H1 (cell line): ENCODE results near the gene WDR11. TPM values are rescaled to one million over a fixed set of nuclear protein-coding genes. Genes with fewer than 3 reads are reported as not detected.

ENCODE experiments used
- CTCF ChIA-PET: fragments of 300-600 bp; sonication (Branson Sonifier 250); formaldehyde crosslinking; loops from one replicate; lab custom pipeline; 2021; ENCODE audit not compliant: partially characterized antibody; lab: Charles Lee
- POLR2A ChIA-PET: fragments of 300-600 bp; sonication (Branson Sonifier 250); formaldehyde crosslinking; loops from one replicate; lab custom pipeline; 2021; ENCODE audit warnings: inconsistent platforms; ENCODE audit not compliant: partially characterized antibody; lab: Charles Lee
- DNase-seq, 2 experiments: peaks; one replicate each; pipeline versions ENCODE4 v3.0.0 to v3.0.0-alpha.2; 2010 to 2022; ENCODE audit warnings: low spot score in 2 of 2, low read depth in 1 of 2, mixed read lengths in 1 of 2
- FAIRE-seq: peaks from 2 replicates; lab custom pipeline; 2011; peaks lifted over from hg19 to GRCh38; lab: Jason Lieb, UNC
- H2AFZ ChIP-seq: 2 replicates; pipeline ENCODE4 v1.8.1; 2012; ENCODE audit warnings: low read length, inconsistent platforms
- H2AK5ac ChIP-seq: 2 replicates; pipeline ENCODE4 v1.6.1; 2013; ENCODE audit warnings: low read depth, low read length
- H2BK120ac ChIP-seq: replicated peaks from 2 replicates; pipeline ENCODE3; 2013; ENCODE audit warnings: low read depth, low read length, inconsistent platforms
- H2BK12ac ChIP-seq: 2 replicates; pipeline ENCODE4 v1.6.1; 2013; ENCODE audit warnings: low read depth, low read length
- H2BK15ac ChIP-seq: 2 replicates; pipeline ENCODE4 v1.6.1; 2013; ENCODE audit warnings: low read length
- H2BK20ac ChIP-seq: 2 replicates; pipeline ENCODE4 v1.6.1; 2013; ENCODE audit warnings: low read length
- H2BK5ac ChIP-seq: 2 replicates; pipeline ENCODE4 v1.6.1; 2013; ENCODE audit warnings: low read depth, low read length
- H3K14ac ChIP-seq: 2 replicates; pipeline ENCODE4 v1.6.1; 2013; ENCODE audit warnings: inconsistent platforms; ENCODE audit not compliant: insufficient read length
- H3K18ac ChIP-seq: 2 replicates; pipeline ENCODE4 v1.6.1; 2013; ENCODE audit warnings: low read length; ENCODE audit errors: extremely low read depth
- H3K23ac ChIP-seq: 2 replicates; pipeline ENCODE4 v1.6.1; 2013; ENCODE audit warnings: inconsistent platforms; ENCODE audit not compliant: insufficient read length
- H3K23me2 ChIP-seq: 2 replicates; pipeline ENCODE4 v1.6.1; 2013; ENCODE audit warnings: low read depth, low read length
- H3K27ac ChIP-seq: 2 replicates; pipeline ENCODE4 v1.6.1; 2011; ENCODE audit warnings: low read depth, low read length, inconsistent platforms
- H3K27me3 ChIP-seq, 4 experiments: replicated peaks in 1 of 4; 1 replicate in 1 of 4; 2 replicates in 3 of 4; pipeline versions ENCODE4 v1.6.1 to v1.8.1; 2011 to 2013; ENCODE audit warnings: low read length in 3 of 4, mild to moderate bottlenecking in 3 of 4, inconsistent platforms in 2 of 4, mixed read lengths in 2 of 4, moderate library complexity in 1 of 4; ENCODE audit not compliant: control insufficient read depth in 3 of 4, insufficient read depth in 3 of 4; ENCODE audit errors: extremely low read depth in 1 of 4
- H3K36me3 ChIP-seq, 4 experiments: 2 replicates each; pipeline versions ENCODE4 v1.6.1 to v1.8.1; 2011 to 2013; ENCODE audit warnings: mild to moderate bottlenecking in 4 of 4, low read length in 3 of 4, moderate library complexity in 2 of 4, control low read depth in 1 of 4, inconsistent platforms in 1 of 4; ENCODE audit not compliant: insufficient read depth in 4 of 4, control insufficient read depth in 2 of 4
- H3K4ac ChIP-seq: replicated peaks from 2 replicates; pipeline ENCODE3; 2013; ENCODE audit warnings: low read length, low read depth, mixed read lengths, inconsistent platforms; ENCODE audit not compliant: insufficient read length
- H3K4me1 ChIP-seq, 4 experiments: replicated peaks in 1 of 4; 1 replicate in 1 of 4; 2 replicates in 3 of 4; pipeline versions ENCODE4 v1.6.1 to v1.8.1; 2011 to 2013; ENCODE audit warnings: low read length in 3 of 4, inconsistent platforms in 2 of 4, mixed read lengths in 1 of 4; ENCODE audit not compliant: insufficient read depth in 4 of 4, control insufficient read depth in 3 of 4
- H3K4me2 ChIP-seq, 2 experiments: 2 replicates each; pipeline versions ENCODE4 v1.6.1 to v1.8.1; 2011 to 2013; ENCODE audit warnings: low read depth in 2 of 2, low read length in 2 of 2, control low read depth in 1 of 2, inconsistent platforms in 1 of 2, mild to moderate bottlenecking in 1 of 2; ENCODE audit not compliant: insufficient read depth in 1 of 2
- H3K4me3 ChIP-seq, 4 experiments: fragments of 200-600, 300-600 bp in 1 of 4; sonication (generic), shearing (Covaris generic), sonication (Bioruptor Twin) in 1 of 4; 2 replicates each; pipeline versions ENCODE4 v1.5.1 to v1.8.1; 2011 to 2016; ENCODE audit warnings: low read length in 4 of 4, low read depth in 3 of 4, control low read depth in 2 of 4, inconsistent platforms in 2 of 4, mild to moderate bottlenecking in 2 of 4, mixed read lengths in 1 of 4, moderate library complexity in 1 of 4; ENCODE audit not compliant: insufficient read depth in 2 of 4; ENCODE audit errors: extremely low read depth in 1 of 4
- H3K56ac ChIP-seq: replicated peaks from 2 replicates; pipeline ENCODE3; 2013; ENCODE audit warnings: low read depth, mild to moderate bottlenecking, mixed read lengths, low read length, inconsistent platforms; ENCODE audit not compliant: insufficient read length
- H3K79me1 ChIP-seq: 2 replicates; pipeline ENCODE4 v1.6.1; 2013; ENCODE audit warnings: low read depth, low read length, control low read depth
- H3K79me2 ChIP-seq, 2 experiments: 2 replicates each; pipeline versions ENCODE4 v1.6.1 to v1.8.1; 2012 to 2013; ENCODE audit warnings: low read length in 2 of 2, mild to moderate bottlenecking in 2 of 2, inconsistent platforms in 1 of 2; ENCODE audit not compliant: insufficient read depth in 2 of 2, control insufficient read depth in 1 of 2
- H3K9ac ChIP-seq, 4 experiments: replicated peaks in 1 of 4; 1 replicate in 1 of 4; 2 replicates in 3 of 4; pipeline versions ENCODE4 v1.6.1 to v1.8.1; 2011 to 2013; ENCODE audit warnings: low read depth in 3 of 4, low read length in 3 of 4, control low read depth in 2 of 4, mild to moderate bottlenecking in 2 of 4, moderate library complexity in 2 of 4, inconsistent platforms in 1 of 4; ENCODE audit errors: extremely low read depth in 1 of 4
- H3K9me3 ChIP-seq, 2 experiments: 2 replicates each; pipeline versions ENCODE4 v1.6.1 to v1.8.1; 2012 to 2013; ENCODE audit warnings: mild to moderate bottlenecking in 2 of 2, moderate library complexity in 2 of 2, control low read depth in 1 of 2, inconsistent platforms in 1 of 2, low read depth in 1 of 2, low read length in 1 of 2, mixed read lengths in 1 of 2; ENCODE audit not compliant: insufficient read depth in 2 of 2
- H4K20me1 ChIP-seq, 2 experiments: replicated peaks in 1 of 2; 2 replicates each; pipeline versions ENCODE3 to v1.8.1; 2011 to 2013; ENCODE audit warnings: inconsistent platforms in 2 of 2, low read length in 2 of 2, mild to moderate bottlenecking in 1 of 2; ENCODE audit not compliant: insufficient read depth in 2 of 2, control insufficient read depth in 1 of 2
- H4K5ac ChIP-seq: 2 replicates; pipeline ENCODE4 v1.6.1; 2013; ENCODE audit warnings: low read length, low read depth, mixed read lengths, inconsistent platforms; ENCODE audit not compliant: insufficient read length
- H4K8ac ChIP-seq: 2 replicates; pipeline ENCODE4 v1.8.0; 2013; ENCODE audit warnings: mild to moderate bottlenecking, moderate library complexity, low read length, inconsistent platforms; ENCODE audit not compliant: insufficient read depth; ENCODE audit errors: extremely low read depth
- H4K91ac ChIP-seq: replicated peaks from 2 replicates; pipeline ENCODE3; 2013; ENCODE audit warnings: low read length, mixed read lengths, inconsistent platforms; ENCODE audit not compliant: insufficient read length
- CHD1 ChIP-seq: IDR thresholded peaks from 2 replicates; pipeline ENCODE4 v1.6.1; 2012; ENCODE audit warnings: low read depth, low read length, improper control_type of control experiment
- KDM5A ChIP-seq: fragments of 200-600 bp; IDR thresholded peaks from 2 replicates; pipeline ENCODE4 v1.7.1; 2012; ENCODE audit warnings: mild to moderate bottlenecking, low read length, inconsistent platforms, mixed read lengths
- NANOG ChIP-seq: IDR thresholded peaks from 2 replicates; pipeline ENCODE4 v1.6.1; 2011; ENCODE audit warnings: low read length, low read depth, mild to moderate bottlenecking, inconsistent platforms; ENCODE audit not compliant: insufficient read depth, poor library complexity, severe bottlenecking
- SP1 ChIP-seq: IDR thresholded peaks from 2 replicates; pipeline ENCODE4 v1.6.1; 2011; ENCODE audit warnings: low read depth, low read length
- YY1 ChIP-seq: IDR thresholded peaks from 2 replicates; pipeline ENCODE4 v1.6.1; 2011; ENCODE audit warnings: low read depth, mild to moderate bottlenecking, low read length
- polyA plus RNA-seq, 7 experiments: library from polyadenylated mRNA; depleted of rRNA in 3 of 7; stranded (reverse) in 5 of 7; unstranded in 2 of 7; fragments of >200 nt in 5 of 7; fragments of 200-250 nt in 2 of 7; gene quantifications; 1 replicate in 5 of 7; 2 replicates in 1 of 7; 4 replicates in 1 of 7; pipeline versions ENCODE4 v1.2.1 to v1.2.3, GENCODE V29; 2011 to 2013; ENCODE audit warnings: missing spikeins in 2 of 7, mixed read lengths in 2 of 7
- total RNA-seq: library from RNA; stranded (reverse); fragmentation: NEBNext Ultra II Directional; extraction: Animal tissue kit (Norgen Biotek cat#: 25700); gene quantifications from 2 replicates; pipeline ENCODE4 v1.2.1, GENCODE V29; 2021

The WDR11 gene
- total and polyA plus RNA-seq, 2 of the 8 experiments (the other 6 are each of a cell fraction or from before 2014, with no cell fraction given), result 39.7 to 41.9 TPM

DNA sequence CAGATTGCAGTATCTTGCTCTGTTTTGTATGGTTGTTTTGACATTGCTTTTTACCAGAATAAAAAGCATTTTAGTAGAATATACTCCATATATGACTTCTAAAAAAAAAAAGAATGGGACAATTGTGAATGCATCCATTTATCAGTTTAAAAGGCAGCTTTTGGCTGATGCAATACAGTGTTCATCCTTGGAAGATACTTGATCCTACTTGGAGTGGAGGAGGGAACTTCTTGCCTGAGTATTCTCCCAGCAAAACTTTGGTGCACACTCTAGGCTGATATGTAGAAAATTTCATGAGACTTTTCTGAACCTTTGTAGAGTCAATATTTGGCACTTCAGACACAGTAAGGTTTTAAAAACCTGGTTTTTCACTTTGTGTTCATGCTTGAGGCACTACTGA lies 40.2 kb downstream of the WDR11 start:
- Histone ChIP-seq H3K4me1 (no peaks in the 10 kb centered on the region), H3K14ac (no peak overlapping the region), H4K5ac (no peak overlapping the region), H2BK20ac (no peak overlapping the region), H3K23ac (no peak overlapping the region), H3K27me3 (no peaks in the 10 kb centered on the region), H3K4me3 (no peak overlapping the region), H2BK12ac (no peak overlapping the region), H2AFZ (no peak overlapping the region), H2BK15ac (no peak overlapping the region), H4K91ac (no peak overlapping the region), H3K23me2 (no peaks in the 10 kb centered on the region), H3K18ac (no peak overlapping the region), H4K8ac (no peak overlapping the region), H3K9me3 (no peaks in the 10 kb centered on the region), H3K79me1 (no peaks in the 10 kb centered on the region), H2BK5ac (no peak overlapping the region), H3K27ac (no peak overlapping the region), H3K4ac (no peak overlapping the region), H2BK120ac (no peak overlapping the region), H3K4me2 (no peak overlapping the region), H3K9ac (no peak overlapping the region), H4K20me1 (no peaks in the 10 kb centered on the region), H3K36me3 (peaks cover 0 to 38% (median 9%) of the 10 kb centered on the region in 4 experiments; a peak in 5 of 8 replicates), H3K56ac (no peak overlapping the region), H2AK5ac (no peak overlapping the region), H3K79me2 (no peaks in the 10 kb centered on the region)
- POLR2A ChIA-PET, result interaction anchor here (0.9 kb wide), 1 partner anchor 12 kb away, joined by 3 read pairs; no protein-coding TSS in a partner anchor
- TF ChIP-seq SP1 (no peak), KDM5A (no peak), CHD1 (no peak), YY1 (no peak), NANOG (no peak)
- FAIRE-seq (no peak), DNase-seq (no peak)
- CTCF ChIA-PET, result interaction anchor here (0.6 kb wide), 1 partner anchor 292 kb away, joined by 3 read pairs; no protein-coding TSS in a partner anchor
